ENCODE results near the gene CDK2.
"Not testable (repeated sequence)": the region's sequence is repeated elsewhere in the genome, so short reads cannot be mapped to it uniquely, and the experiment has no call there.

The CDK2 gene

DNA sequence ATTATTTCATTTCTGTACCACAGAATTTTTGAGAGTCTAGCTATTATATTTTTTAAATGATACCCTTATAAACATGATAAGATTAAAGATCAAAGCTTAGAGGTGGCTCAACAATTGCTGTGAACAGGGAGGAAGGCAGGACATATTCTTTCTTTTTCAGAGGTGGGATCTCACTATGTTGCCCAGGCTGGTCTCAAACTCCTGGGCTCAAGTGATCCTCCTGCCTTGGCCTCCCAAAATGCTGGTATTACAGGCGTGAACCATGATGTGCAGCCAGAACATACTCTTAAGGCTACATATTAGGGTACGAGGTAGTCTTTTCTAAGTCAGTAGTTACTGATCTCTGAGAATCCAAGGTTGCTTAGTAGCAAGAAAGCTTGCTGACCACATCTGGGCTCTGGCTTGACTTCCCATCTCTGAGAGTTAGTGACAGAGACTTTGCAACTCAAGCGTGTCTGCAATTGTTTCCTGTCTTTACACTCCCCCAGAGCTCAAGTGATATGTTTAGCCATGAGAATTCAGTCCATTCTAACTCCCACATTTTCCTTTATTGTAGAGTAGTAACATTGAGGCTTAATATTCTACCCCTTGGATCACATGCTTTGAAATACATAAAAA, 15.8 kb downstream of the CDK2 start:
- no peak for DNase-seq

DNA sequence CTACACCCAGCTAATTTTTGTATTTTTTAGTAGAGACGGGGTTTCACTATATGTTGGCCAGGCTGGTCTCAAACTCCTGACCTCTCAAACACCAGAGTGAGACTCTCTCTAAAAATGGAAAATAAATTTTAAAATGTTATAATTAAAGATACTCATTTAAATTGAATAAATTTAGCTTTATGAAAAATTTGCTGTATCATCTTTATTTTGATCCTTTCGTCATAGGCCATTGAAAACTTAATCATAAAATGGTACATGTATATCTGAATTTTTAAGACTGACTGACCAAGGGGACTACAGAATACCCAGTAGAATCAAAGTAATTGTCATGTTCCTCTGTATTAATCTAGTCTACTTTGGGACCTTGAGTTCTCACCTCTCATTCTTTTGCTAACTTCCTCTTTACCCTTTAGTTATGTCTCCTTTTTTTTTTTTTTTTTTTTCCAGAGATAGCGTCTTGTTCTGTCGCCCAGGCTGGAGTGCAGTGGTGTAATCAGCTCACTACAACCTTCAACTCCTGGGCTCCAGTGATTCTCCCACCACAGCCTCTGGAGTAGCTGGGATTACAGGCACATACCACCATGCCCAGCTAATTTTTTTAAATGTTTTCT, 16.7 kb downstream of the CDK2 start:
- DNase-seq: no peak

DNA sequence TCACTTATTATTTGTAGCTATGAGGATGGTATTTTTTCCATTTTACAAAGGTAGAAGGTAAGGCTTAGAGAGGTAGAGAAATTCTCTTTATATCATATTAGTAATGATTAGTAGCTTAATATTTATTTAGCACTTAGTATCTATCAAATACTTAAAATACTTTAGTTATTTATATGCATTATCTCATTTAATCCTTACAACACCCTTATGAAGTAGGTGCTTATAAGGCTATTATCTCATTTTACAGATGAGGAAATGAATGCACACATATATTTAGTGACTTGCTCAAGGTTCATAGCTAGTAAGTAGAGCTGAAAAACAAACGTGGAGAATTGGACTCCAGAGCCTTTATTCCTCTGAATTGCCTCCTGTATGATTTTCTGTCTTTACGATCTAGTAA, 18.2 kb downstream of the CDK2 start:
- DNase-seq: no peak

DNA sequence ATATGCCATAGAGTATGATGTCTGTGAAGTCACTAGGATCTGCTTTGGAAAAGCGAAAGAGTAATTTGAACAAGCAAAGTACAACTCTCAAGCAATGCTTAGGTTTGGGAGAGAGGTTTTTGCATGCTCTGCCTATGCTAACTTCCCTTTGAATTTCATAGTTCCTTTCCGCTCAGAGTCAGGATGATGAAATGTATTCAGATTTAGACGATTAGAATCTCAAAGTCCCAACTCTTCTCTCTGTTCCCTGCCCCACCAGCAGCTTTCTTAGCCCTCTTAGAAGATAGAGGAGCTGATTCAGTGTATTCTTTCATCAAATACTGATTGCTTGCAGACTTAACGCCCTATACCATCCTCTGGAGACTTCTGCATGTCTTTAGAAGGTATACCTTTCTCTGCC, 18.7 kb downstream of the CDK2 start:
- no peak for DNase-seq

DNA sequence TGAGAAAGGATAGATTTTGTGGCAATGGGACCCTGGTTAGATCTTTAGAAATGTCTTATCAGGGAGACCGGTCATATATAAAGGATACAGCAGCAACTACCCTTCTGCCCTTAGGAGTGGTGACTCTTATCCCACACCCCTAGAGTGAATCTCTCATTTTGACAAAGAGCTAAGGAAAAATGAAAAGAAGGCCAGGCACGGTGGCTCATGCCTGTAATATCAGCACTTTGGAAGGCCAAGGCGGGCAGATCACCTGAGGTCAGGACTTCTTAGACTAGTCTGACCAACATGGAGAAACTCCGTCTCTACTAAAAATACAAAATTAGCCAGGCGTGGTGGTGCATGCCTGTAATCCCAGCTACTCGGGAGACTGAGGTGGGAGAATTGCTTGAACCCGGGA, 19.3 kb downstream of the CDK2 start:
- not testable (repeated sequence) for DNase-seq

DNA sequence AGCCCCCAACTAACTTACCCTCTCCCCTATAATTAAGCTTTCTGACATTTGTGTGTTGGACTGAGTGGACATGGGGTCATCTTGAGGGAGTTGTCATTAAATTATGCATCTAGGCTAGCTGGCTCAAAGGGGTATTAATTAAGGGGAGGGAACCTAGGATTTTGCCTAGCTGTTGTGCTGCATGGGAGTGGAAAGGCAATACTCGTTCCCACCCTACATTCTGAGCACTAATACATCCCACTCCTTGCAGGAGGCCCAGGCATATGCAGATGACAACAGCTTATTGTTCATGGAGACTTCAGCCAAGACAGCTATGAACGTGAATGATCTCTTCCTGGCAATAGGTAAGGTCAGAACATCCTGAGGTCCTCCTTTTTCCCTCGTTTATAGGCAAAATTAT, 24.5 kb downstream of the CDK2 start:
- no peak for DNase-seq

DNA sequence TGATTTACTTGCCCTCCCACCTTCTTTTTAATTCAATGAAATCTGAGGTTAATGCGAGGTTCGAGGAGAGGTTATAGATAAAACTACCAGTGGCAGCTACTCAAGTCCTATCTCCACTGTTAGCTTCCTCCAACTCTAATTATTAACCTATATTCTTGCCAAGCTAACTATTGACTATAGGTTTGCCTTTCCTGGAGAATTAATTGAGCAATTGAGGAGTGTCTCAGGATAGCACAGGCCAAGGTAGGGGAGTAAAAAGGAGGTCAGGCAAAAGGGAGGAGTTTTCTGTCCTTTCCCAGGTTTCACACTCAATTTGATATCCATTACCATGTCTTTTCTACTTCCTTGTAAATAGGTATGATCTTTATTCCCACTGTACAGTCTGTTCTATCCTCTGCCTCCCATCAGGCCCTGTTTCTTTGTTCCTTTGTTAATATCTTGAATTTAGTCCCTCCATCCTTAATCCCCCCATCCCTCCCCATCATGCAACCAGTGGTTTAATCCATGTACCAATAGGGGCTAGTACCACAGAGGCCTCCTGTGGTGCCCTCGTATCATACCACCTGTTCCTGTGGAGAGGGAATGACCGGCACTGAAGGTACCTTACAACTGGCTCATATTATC, 26.7 kb downstream of the CDK2 start:
- DNase-seq: no peak

DNA sequence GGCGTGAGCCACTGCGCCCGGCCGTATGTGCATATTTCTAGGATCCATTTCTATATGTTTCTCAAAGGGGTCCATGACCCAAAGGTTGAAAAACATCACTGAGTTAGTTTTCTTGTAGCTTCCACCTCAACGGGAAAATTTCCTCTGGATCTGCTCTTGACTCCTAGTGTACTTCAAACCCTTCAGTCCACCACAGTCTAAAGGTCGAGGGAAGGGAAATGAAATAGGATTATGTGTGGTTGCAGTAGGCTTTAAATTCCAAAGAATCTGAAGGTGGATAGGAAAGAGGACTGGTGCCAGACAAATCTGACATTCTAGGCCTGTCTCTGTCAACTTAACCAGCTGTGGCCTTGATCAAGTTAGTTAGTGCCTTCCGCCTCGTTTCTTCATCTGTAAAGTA, 28.7 kb downstream of the CDK2 start:
- no peak for DNase-seq

DNA sequence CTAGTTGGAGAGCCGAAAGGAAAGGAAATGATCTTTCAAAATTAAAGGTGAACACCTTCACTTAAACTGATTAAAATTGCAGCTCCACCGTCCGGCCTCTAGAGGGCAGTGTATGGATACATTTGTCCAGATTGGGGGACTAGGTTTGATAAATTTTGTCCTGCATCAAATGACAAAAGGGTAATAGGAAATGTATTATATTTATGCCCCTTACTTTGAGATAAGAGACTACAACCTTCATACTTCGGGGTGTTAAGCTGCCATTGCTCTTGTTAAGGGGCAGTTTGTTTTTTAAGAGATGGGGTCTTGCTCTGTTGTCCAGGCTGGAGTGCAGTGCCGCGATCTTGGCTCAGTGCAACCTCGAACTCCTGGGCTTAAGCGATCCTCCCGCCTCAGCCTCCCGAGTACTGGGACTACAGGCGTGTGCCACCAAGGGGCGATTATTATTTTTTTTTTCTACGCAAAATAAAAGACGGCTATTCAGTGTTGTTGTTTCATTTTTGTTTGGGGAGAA, 29.6 kb downstream of the CDK2 start:
- DNase-seq: peak; percentile 50 to 56

DNA sequence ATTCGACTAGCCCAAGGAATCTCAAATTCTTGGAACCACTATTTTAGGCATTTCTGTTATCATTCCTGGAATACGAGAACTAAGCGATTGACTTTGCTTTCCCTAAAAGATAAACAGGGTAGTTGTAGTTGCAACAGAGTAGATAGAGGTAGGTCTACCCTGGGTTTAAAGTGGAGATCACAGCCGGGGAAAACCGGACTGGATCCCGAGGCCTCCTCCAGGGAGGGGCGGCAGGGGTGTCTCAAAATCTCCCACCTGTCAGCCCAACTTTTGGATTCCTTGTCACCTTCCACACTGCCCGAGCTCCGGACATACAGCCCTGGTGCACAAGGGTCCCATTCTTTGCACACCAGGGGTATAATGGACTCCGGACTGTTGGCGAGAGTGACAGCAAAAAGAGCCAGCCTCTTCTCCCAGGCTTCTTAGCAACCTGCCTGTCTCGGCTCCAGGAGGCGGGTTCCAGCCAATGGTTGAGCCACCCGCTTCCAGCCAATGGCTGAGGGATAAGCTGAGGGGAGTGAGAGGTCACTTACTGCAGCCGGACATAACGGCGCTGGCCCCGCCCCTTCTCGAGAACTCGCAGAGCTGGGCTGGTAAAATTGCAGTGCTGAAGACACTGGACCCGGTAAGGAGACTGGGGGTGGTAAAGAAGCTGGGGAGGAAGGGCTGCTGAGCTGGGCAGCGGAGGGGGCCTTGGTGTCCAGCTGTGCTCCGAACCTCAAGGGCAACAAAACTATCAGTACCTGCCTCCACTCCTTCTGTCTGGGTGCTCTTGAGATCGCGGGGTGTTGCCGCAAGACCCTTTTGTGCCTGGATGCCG, 30.3 kb downstream of the CDK2 start, which contains the start of gene SUOX:
Gene SUOX (plus strand): TSS at position 562 of the 820 bp plus-strand sequence. CDS start 4,946 bp downstream, outside the sequence.
- no peak for DNase-seq

DNA sequence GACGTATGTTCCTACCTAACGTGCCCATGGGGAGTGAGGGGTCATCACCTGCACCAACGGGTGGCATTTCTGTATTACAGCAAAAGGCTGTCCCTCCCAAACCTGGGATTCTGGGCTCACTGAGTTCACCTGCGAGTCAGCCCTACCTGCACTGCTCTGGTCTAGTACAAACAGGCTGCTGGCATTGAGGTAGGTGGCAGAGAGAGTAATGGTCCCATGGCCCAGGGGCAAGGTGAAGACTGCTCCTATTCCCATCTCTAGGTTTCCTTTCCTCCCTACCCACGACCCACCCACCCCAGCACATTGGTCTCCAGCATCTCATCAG, 30.9 kb downstream of the CDK2 start:
- no peak for DNase-seq

DNA sequence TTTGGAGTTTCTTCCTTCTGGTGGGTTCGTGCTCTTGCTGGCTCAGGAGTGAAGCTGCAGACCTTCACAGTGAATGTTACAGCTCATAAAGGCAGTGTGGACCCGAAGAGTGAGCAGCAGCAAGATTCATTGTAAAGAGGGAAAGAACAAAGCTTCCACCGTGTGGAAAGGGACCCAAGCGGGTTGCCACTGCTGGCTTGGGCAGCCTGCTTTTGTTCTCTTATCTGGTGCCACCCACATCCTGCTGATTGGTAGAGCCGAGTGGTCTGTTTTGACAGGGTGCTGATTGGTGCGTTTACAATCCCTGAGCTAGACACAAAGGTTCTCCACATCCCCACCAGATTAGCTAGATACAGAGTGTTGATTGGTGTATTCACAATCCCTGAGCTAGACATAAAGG, 32.9 kb downstream of the CDK2 start:
- not testable (repeated sequence) for DNase-seq

DNA sequence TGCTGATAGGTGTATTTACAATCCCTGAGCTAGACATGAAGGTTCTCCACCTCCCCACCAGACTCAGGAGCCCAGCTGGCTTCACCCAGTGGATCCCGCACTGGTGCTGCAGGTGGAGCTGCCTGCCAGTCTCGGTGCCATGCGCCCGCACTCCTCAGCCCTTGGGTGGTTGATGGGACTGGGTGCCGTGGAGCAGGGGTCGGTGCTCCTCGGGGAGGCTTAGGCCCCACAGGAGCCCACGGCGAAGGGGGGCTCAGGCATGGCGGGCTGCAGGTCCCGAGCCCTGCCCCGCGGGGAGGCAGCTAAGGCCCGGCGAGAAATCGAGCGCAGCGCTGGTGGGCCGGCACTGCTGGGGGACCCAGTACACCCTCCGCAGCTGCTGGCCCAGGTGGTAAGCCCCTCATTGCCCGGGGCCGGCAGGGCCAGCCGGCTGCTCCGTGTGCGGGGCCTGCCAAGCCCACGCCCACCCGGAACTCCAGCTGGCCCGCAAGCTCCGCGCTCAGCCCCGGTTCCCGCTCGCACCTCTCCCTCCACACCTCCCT, 33.4 kb downstream of the CDK2 start:
- DNase-seq: not testable (repeated sequence)

DNA sequence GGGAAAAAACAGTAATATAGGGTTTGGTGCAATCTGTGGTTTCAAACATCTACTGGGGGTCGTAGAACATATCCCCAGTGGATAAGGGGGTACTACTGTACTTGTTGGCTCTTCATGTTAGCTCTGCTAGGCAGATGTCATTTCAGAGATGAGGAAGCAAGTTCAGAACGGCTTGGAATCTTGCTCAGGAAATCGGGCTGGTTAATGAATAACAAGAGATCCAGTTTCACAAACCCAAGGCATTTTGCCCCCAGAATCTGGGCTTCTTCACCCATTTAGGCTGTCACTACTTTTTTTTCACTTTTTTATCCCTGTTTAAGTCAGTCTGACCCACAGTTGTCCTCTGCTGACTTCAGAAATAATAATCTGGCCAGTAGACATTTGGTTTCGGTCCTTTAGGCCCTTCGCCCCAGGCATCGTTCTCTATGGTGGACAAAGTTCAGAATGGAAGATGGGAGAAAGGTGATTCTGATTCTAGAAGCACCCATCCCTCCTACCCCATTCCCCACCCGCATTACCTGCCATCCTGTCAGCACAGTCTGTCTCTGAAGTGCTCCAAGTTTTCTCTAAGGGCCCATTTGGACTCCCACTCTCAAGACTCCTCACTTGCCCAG, 35.0 kb downstream of the CDK2 start:
- DNase-seq: no peak

DNA sequence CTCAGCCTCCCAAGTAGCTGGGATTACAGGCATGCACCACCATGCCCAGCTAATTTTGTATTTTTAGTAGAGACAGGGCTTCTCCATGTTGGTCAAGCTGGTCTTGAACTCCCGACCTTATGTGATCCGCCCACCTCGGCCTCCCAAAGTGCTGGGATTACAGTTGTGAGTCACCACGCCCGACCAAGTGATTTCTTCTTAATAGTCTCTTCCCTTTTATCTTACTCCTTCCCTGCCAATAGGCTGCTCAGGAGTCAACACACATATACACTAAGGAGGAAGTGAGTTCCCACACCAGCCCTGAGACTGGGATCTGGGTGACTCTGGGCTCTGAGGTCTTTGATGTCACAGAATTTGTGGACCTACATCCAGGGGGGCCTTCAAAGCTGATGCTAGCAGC, 36.7 kb downstream of the CDK2 start:
- DNase-seq: not testable (repeated sequence)

DNA sequence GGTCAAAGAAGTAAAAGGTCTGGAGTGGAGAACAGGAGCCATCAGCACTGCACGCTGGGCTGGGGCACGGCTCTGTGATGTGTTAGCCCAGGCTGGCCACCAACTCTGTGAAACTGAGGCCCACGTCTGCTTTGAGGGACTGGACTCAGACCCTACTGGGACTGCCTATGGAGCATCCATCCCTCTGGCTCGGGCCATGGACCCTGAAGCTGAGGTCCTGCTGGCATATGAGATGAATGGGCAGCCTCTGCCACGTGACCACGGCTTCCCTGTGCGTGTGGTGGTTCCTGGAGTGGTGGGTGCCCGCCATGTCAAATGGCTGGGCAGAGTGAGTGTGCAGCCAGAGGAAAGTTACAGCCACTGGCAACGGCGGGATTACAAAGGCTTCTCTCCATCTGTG, 37.6 kb downstream of the CDK2 start:
- DNase-seq: no peak

DNA sequence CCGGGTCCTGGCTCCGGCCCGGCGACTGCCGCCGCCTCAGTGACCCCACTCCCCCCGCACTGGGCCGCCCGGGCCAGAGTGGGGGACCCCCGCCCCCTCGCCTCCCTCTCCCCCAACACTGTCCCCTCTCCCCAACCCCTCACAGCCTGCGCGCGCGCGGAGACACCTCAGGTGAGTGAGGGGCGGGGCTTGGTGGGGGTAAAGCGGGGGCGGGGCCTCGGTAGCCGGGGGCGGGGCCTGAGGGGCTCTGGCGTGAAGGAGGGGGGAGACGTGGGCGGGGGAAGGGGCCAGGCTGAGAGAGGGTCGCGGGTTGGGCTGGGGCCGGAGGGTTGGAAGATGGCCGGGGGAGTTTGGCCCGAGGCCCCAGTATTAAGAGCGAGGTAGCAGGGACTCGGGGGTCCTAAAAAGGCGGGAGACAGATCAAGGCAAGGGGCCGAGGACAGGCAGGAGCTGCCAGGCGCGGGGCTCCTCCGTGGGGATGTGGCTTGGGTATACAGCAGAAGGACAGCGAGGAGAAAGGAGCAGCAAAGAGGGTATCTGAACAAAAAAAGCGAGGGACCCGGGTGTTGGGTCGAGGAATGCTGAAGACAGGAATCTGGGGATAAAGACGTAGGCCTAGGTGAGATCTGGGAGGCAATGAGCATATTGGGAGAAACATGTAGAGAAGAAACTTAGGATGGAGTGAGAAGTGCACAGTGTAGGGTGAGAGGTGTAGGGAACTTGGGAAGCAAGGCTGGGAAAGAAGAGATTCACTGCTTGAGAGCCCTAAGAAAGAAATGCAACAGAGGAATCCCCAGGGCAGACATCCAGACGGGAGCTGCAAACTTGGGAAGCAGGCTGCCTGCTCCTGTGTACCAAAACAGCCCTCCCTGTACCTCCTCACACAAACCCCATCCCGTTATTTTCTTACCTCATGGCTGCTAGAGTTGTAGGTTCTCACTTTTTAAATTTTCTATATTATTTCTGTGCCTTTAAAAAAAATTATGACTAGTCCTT, 41.2 kb downstream of the CDK2 start:
- DNase-seq: peak; percentile 65 to 66

DNA sequence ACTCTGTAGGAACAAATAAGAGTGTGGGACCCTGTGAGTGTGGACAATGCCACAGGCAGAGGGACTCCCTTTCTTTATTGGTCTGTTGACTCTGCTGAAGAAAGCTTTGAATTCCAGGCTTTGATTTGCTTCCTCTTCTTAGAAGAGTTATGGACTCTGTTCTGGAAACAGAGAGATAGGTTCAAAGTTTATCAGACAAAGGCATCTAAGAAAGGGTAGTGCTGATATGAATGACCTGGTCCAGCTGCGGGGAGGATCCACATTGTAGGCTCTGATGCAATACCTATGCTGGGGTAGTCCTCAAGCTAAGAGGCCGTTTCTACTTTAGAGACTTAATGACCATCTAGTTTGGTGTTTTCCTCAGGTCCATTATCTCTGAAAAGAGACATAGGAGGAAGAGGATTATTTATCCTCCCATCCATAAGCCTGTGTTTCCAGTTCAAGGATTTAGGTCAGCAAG, 43.5 kb downstream of the CDK2 start:
- DNase-seq: no peak

DNA sequence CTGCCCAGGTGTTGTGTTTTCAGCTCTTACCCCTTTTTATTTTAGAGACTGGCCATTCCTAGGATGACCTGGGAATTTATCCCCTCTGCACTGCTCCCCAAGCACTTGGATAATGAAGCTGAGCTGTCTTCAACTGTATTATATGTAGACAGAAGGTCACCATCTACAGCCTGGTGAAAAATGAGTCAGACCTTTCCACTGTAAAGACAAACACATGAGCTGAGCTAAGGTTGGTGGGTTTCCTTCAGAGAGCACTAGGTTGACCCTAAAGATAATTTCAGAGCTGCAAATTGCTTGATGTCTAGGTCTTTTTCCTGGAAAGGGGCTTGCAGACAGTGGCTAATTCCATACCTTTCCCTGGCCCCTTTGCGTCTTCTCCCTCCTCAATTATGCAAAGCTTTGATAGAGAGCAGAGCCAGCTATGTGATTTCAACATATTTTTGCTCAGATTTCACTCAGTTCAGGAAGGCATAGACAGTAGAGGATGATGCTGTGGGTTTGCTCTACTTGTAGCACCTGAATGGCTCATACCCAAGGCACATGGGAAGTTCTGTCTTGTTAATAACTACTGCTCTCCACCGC, 45.0 kb downstream of the CDK2 start:
- no peak for DNase-seq

DNA sequence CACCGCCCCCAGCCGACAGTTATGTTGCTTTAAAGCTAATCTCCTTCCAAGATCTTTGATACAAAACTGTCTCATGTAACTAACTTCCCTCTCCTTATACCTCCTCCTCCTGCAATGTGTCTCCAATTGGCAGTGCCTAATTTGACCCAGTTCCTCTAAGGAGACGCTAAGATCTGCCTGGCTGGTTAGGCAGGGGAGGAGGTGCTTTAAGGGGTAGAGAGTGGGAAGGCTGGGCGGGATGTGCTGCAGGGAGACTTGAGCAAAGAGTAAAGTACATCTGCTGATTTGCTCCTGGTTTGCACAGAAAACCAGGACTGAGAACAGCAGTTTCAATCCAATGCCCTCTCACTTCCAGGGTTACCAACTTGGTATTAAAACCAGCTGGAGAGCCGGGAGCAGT, 46.9 kb downstream of the CDK2 start:
- DNase-seq: no peak

DNA sequence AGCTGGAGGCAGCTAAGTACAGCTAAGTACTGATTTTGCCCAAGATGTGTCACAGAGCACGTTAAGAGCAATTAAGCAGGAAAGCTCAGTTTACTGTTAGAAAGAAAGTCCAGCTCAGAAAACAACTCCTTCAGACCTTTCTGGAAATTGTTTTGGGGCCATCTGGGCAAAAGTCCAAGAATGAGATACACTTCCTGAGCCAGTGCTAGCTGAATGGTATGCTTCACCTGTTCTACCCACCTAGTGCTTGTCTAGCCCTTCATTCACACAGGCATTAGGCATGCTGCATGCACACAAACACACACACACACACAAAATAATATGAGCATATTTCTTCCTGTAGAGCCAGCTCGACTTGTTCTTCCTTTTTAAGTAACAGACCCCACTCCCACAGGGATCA, 47.6 kb downstream of the CDK2 start:
- DNase-seq: no peak

Measured in activated CD4-positive, alpha-beta T cell treated with anti-CD3 and anti-CD28 coated beads, Interleukin-2, amount 50 U/mL, for 4 hours (primary cell).